ENCODE results near the gene RHBDF2. TPM values are rescaled to one million over a fixed set of nuclear protein-coding genes. Genes with fewer than 3 reads are reported as not detected.

The RHBDF2 gene
- total and polyA plus RNA-seq, 7 experiments from 2014 or later = 2.9 to 119 (median 31.4) TPM

DNA sequence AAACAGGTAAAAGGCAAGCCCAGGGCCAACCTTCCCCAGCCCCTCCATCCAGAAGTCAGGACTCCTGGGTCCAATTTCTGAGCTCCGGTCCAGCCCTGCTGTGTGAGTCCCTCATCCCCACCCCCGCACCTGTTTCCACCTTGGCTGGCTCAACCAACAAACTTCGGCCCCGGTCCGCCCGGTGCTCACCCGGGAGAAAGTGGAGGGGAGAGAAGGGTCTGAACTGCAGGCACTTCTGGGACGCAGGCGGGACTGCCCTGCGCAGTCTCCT, 541 bp downstream of the RHBDF2 start:
- no peaks in the 10 kb centered on the region for H3K9me3 ChIP-seq (ENCODE audit: control insufficient read depth in 2 of 3, low read length in 3 of 3)
- intact Hi-C loops (cut with micrococcal nuclease) = loop anchor here (1.0 to 10.0 kb wide), 5 partner anchors 8 to 716 kb away; partner anchors contain the start of genes EXOC7 (in 1 of the 2), UBE2O (in 1 of the 2) and UNK (in 1 of the 2)
- H3K36me3 ChIP-seq (ENCODE audit: control insufficient read depth in 2 of 3, insufficient read depth in 3 of 3, low read length in 3 of 3) = no peaks in the 10 kb centered on the region
- Mint-ChIP-seq H3K36me3 (peaks cover 0 to 7% (median 0%) of the 10 kb centered on the region in 5 donors), H3K4me3 (peak overlapping the region; percentile 54 to 91 (median 83)), H3K9me3 (no peaks in the 10 kb centered on the region), H3K27ac (peak overlapping the region in 7 of 9 donors; percentile 40 to 74 (median 59)), H3K27me3 (no peaks in the 10 kb centered on the region), H3K4me1 (peaks cover 17 to 63% (median 35%) of the 10 kb centered on the region in 7 donors)
- DNase-seq (no peak), ATAC-seq (peak; percentile 2)
- peaks cover 18 to 44% of the 10 kb centered on the region in 2 donors for H3K4me1 ChIP-seq (ENCODE audit: control insufficient read depth in 2 of 2, insufficient read depth in 2 of 2, low read length in 2 of 2)
- H3K27ac ChIP-seq (ENCODE audit: low read depth, low read length) = peak overlapping the region; percentile 73
- ChIA-PET POLR2A (interaction anchor here (0.6 to 1.7 kb wide), 4 partner anchors 11 to 228 kb away, joined by 3 to 8 read pairs (median 6); partner anchors contain the start of gene UBE2O), CTCF (interaction anchor here (1.8 to 6.3 kb wide), 2 partner anchors 14 to 34 kb away, joined by 9 to 36 read pairs; partner anchors contain the start of gene AANAT)
- H3K4me3 ChIP-seq (ENCODE audit: low read length) = peak overlapping the region; percentile 62
- no peaks in the 10 kb centered on the region for H3K27me3 ChIP-seq (ENCODE audit: control insufficient read depth in 2 of 2, insufficient read depth in 2 of 2, low read length in 2 of 2)

DNA sequence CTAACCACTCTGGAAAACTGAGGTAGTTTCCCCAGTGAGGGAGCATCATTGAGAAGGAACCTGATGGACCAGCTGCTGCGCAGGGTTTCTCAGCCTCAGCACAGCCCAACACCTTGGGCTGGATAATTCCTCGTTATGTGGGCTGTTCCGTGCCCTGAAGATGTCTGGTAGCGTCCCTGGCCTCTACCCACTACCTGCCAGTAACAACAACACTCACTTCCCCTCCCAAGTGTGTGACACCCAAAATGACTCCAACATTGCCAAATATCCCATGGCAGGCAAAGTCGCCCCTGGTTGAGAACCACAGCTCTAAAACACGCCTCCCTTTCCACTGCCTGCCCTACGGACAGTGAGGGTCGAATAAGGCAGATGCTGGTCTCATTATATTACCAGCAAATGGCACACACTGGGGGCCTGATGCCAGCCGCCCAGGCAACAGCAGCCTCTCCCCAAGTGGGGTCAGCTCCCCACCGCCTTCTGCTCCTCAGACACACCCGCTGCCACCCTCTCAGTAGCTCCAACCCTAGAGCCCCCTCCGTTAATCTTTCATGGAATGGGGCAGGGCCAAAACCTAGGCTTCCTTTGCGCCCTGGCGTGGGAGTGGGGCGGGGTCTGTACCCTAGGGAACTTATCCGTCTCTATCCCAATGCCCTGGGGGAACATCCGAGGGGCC, 1.0 kb downstream of the RHBDF2 start:
- H3K27ac Mint-ChIP-seq = peak overlapping the region in 7 of 9 donors; percentile 12 to 81 (median 58)
- Histone ChIP-seq H3K27me3 (ENCODE audit: control insufficient read depth in 2 of 2, insufficient read depth in 2 of 2, low read length in 2 of 2) (no peaks in the 10 kb centered on the region), H3K9me3 (ENCODE audit: control insufficient read depth in 2 of 3, low read length in 3 of 3) (no peaks in the 10 kb centered on the region), H3K4me1 (ENCODE audit: control insufficient read depth in 2 of 2, insufficient read depth in 2 of 2, low read length in 2 of 2) (peaks cover 18 to 49% of the 10 kb centered on the region in 2 donors), H3K27ac (ENCODE audit: low read depth, low read length) (peak overlapping the region; percentile 73), H3K4me3 (ENCODE audit: low read length) (peak overlapping the region; percentile 62), H3K36me3 (ENCODE audit: control insufficient read depth in 2 of 3, insufficient read depth in 3 of 3, low read length in 3 of 3) (no peaks in the 10 kb centered on the region)
- CTCF ChIA-PET = interaction anchor here (0.5 to 6.3 kb wide), 3 partner anchors 14 to 122 kb away, joined by 3 to 36 read pairs (median 9); partner anchors contain the start of gene AANAT
- H3K27me3 Mint-ChIP-seq = no peaks in the 10 kb centered on the region
- no peak for ATAC-seq
- no peak for DNase-seq
- POLR2A ChIA-PET = interaction anchor here (0.6 to 1.3 kb wide), 3 partner anchors 8 to 229 kb away, joined by 3 to 4 read pairs (median 4); no protein-coding TSS in a partner anchor
- peaks cover 17 to 63% (median 35%) of the 10 kb centered on the region in 7 donors for H3K4me1 Mint-ChIP-seq
- intact Hi-C loops (cut with micrococcal nuclease) = loop anchor here (10.0 kb wide), 2 partner anchors 395 to 715 kb away; partner anchors contain the start of genes EXOC7 (in 1 of the 2) and UNK (in 1 of the 2)
- H3K36me3 Mint-ChIP-seq = peaks cover 0 to 7% (median 0%) of the 10 kb centered on the region in 5 donors
- peak overlapping the region; percentile 54 to 91 (median 83) for H3K4me3 Mint-ChIP-seq
- H3K9me3 Mint-ChIP-seq = no peaks in the 10 kb centered on the region

DNA sequence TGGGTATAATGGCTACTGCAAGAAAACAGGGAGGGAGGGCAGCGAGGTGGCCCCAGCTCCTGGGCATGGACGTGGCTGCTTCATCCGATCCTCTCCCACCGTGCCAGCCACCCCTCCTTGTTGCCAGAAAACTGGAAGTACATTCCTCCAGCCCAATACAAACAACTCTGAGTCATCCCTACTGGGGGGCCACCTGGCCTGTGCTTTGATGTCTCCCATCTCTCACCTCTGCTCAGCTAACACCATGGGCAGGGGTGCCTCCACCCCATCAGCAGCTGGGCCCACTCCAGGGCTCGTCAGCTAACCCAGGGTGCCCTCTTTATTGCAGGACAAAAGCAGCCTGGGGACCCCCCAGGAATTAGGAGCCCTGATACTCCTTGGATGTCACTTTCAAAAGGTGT, 2.0 kb downstream of the RHBDF2 start:
- H3K36me3 Mint-ChIP-seq = peaks cover 0 to 7% (median 0%) of the 10 kb centered on the region in 5 donors
- peaks cover 17 to 68% (median 35%) of the 10 kb centered on the region in 7 donors for H3K4me1 Mint-ChIP-seq
- POLR2A ChIA-PET = interaction anchor here (1.2 kb wide), 1 partner anchor 9 kb away, joined by 4 read pairs; no protein-coding TSS in a partner anchor
- Histone ChIP-seq H3K27ac (ENCODE audit: low read depth, low read length) (no peak overlapping the region), H3K4me3 (ENCODE audit: low read length) (peak overlapping the region; percentile 9), H3K9me3 (ENCODE audit: control insufficient read depth in 2 of 3, low read length in 3 of 3) (no peaks in the 10 kb centered on the region), H3K27me3 (ENCODE audit: control insufficient read depth in 2 of 2, insufficient read depth in 2 of 2, low read length in 2 of 2) (no peaks in the 10 kb centered on the region), H3K36me3 (ENCODE audit: control insufficient read depth in 2 of 3, insufficient read depth in 3 of 3, low read length in 3 of 3) (no peaks in the 10 kb centered on the region), H3K4me1 (ENCODE audit: control insufficient read depth in 2 of 2, insufficient read depth in 2 of 2, low read length in 2 of 2) (peaks cover 18 to 56% of the 10 kb centered on the region in 2 donors)
- DNase-seq (no peak), ATAC-seq (no peak)
- no peaks in the 10 kb centered on the region for H3K9me3 Mint-ChIP-seq
- H3K4me3 Mint-ChIP-seq = peak overlapping the region in 5 of 10 donors; percentile 51 to 91 (median 85)
- CTCF ChIA-PET = interaction anchor here (6.3 kb wide), 1 partner anchor 32 kb away, joined by 36 read pairs; the partner anchor contains the start of gene AANAT
- H3K27ac Mint-ChIP-seq = peak overlapping the region in 2 of 9 donors; percentile 34 to 70
- no peaks in the 10 kb centered on the region for H3K27me3 Mint-ChIP-seq
- intact Hi-C loops (cut with micrococcal nuclease) = no loop called here

DNA sequence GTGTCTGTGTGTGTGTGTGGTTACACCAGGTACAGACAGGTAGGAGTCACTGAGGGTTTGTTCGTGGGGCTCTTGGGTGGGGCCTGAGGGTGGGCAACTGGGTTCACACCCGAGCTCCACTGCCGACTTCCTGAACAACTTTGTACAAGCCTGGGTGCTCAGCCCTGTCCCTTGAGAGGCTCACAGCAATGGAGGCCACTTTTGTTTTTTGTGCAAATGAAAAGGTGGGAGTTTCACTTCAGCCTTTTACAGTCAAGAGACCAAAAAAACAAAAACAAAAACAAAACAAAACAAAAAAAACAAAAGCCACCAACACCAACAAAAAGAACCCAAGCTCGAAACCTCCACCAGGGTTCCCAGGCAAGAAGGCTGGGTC, 2.4 kb downstream of the RHBDF2 start:
- peak overlapping the region in 3 of 9 donors; percentile 6 to 70 (median 34) for H3K27ac Mint-ChIP-seq
- no peak overlapping the region for H3K27ac ChIP-seq (ENCODE audit: low read depth, low read length)

DNA sequence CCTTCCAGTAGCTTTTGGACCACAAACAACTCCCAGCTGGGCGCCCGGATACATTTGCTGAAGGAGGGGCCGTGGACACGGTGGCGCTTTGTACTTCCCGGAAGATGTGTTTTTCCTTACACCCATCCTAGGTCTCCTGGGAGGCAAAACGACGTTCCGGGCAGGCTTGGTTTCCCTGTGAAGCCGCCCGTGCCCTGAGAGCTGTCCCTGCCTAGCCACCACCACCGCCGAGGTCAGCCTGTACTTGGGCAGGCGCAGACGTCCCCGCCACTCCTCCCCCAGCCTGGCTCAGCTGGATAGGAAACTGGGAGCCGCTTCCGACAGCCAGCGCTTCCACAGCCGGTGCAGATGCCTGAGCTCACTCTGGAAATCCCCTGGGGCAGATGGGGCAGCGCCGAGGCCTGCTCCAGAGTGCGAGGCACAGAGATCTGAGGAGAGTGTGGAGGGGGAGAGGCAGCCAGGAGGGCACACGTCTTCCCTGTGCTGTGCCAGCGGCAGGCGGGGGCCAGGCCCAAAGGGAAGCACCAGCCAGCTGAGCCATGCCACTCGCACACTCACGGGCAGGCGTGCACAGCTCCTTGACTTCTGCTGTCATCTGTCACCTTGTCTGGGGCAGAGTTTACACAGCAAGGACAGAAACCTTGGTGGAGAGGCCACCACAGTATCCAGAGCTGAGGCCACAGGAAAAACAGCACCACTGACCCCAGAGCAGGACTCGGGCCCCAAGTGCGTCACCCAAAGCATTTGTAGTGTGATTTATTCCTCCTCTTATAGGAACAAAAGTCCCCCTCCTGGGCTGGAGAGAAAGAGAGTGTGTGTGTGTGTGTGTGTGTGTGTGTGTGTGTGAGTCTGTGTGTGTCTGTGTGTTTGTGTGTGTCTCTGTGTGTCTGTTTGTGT, 3.0 kb downstream of the RHBDF2 start:
- peak overlapping the region in 7 of 10 donors; percentile 29 to 91 (median 48) for H3K4me3 Mint-ChIP-seq
- peaks cover 0 to 8% (median 0%) of the 10 kb centered on the region in 5 donors for H3K36me3 Mint-ChIP-seq
- no peak overlapping the region for H3K4me3 ChIP-seq (ENCODE audit: low read length)
- no peaks in the 10 kb centered on the region for H3K9me3 ChIP-seq (ENCODE audit: control insufficient read depth in 2 of 3, low read length in 3 of 3)
- ChIA-PET CTCF (interaction anchor here (1.6 to 6.3 kb wide), 2 partner anchors 9 to 31 kb away, joined by 5 to 36 read pairs; partner anchors contain the start of gene AANAT), POLR2A (no interaction called here)
- no peaks in the 10 kb centered on the region for H3K9me3 Mint-ChIP-seq
- no peak overlapping the region for H3K27ac ChIP-seq (ENCODE audit: low read depth, low read length)
- intact Hi-C loops (cut with micrococcal nuclease) = no loop called here
- no peaks in the 10 kb centered on the region for H3K27me3 Mint-ChIP-seq
- no peak for ATAC-seq
- no peak for DNase-seq
- H3K4me1 ChIP-seq (ENCODE audit: control insufficient read depth in 2 of 2, insufficient read depth in 2 of 2, low read length in 2 of 2) = peaks cover 29 to 67% of the 10 kb centered on the region in 2 donors
- no peaks in the 10 kb centered on the region for H3K27me3 ChIP-seq (ENCODE audit: control insufficient read depth in 2 of 2, insufficient read depth in 2 of 2, low read length in 2 of 2)
- H3K36me3 ChIP-seq (ENCODE audit: control insufficient read depth in 2 of 3, insufficient read depth in 3 of 3, low read length in 3 of 3) = no peaks in the 10 kb centered on the region
- peaks cover 24 to 73% (median 39%) of the 10 kb centered on the region in 7 donors for H3K4me1 Mint-ChIP-seq
- peak overlapping the region in 3 of 9 donors; percentile 33 to 70 (median 34) for H3K27ac Mint-ChIP-seq

More for the DNA sequence above, 2.4 kb downstream of the RHBDF2 start:
- ChIA-PET POLR2A (interaction anchor here (1.2 kb wide), 1 partner anchor 10 kb away, joined by 4 read pairs; no protein-coding TSS in a partner anchor), CTCF (interaction anchor here (6.3 kb wide), 1 partner anchor 32 kb away, joined by 36 read pairs; the partner anchor contains the start of gene AANAT)
- Mint-ChIP-seq H3K36me3 (peaks cover 0 to 7% (median 0%) of the 10 kb centered on the region in 5 donors), H3K4me3 (peak overlapping the region in 6 of 10 donors; percentile 29 to 91 (median 50)), H3K27me3 (no peaks in the 10 kb centered on the region), H3K9me3 (no peaks in the 10 kb centered on the region), H3K4me1 (peaks cover 18 to 67% (median 33%) of the 10 kb centered on the region in 7 donors)
- Histone ChIP-seq H3K27me3 (ENCODE audit: control insufficient read depth in 2 of 2, insufficient read depth in 2 of 2, low read length in 2 of 2) (no peaks in the 10 kb centered on the region), H3K4me3 (ENCODE audit: low read length) (no peak overlapping the region), H3K36me3 (ENCODE audit: control insufficient read depth in 2 of 3, insufficient read depth in 3 of 3, low read length in 3 of 3) (no peaks in the 10 kb centered on the region), H3K9me3 (ENCODE audit: control insufficient read depth in 2 of 3, low read length in 3 of 3) (no peaks in the 10 kb centered on the region), H3K4me1 (ENCODE audit: control insufficient read depth in 2 of 2, insufficient read depth in 2 of 2, low read length in 2 of 2) (peaks cover 22 to 60% of the 10 kb centered on the region in 2 donors)
- ATAC-seq = no peak
- DNase-seq = no peak
- intact Hi-C loops (cut with micrococcal nuclease) = no loop called here

DNA sequence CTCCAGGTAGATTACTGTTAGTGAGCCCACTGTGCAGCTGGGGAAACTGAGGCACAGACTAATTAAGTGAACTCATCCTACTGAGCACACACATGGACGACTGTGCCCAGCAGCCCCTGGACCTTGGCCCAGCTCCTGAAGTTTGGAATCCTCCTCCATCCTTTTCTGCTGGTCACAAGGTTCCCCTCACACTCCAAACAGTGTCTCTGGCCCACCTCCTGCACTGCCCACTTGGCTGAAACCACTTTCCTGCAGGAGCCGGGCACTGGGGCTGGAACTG, 3.6 kb downstream of the RHBDF2 start:
- Histone ChIP-seq H3K27me3 (ENCODE audit: control insufficient read depth in 2 of 2, insufficient read depth in 2 of 2, low read length in 2 of 2) (no peaks in the 10 kb centered on the region), H3K9me3 (ENCODE audit: control insufficient read depth in 2 of 3, low read length in 3 of 3) (no peaks in the 10 kb centered on the region), H3K36me3 (ENCODE audit: control insufficient read depth in 2 of 3, insufficient read depth in 3 of 3, low read length in 3 of 3) (no peaks in the 10 kb centered on the region), H3K4me3 (ENCODE audit: low read length) (no peak overlapping the region), H3K27ac (ENCODE audit: low read depth, low read length) (no peak overlapping the region), H3K4me1 (ENCODE audit: control insufficient read depth in 2 of 2, insufficient read depth in 2 of 2, low read length in 2 of 2) (peaks cover 34 to 73% of the 10 kb centered on the region in 2 donors)
- POLR2A ChIA-PET = no interaction called here
- ATAC-seq (no peak), DNase-seq (no peak)
- Mint-ChIP-seq H3K36me3 (peaks cover 0 to 9% (median 0%) of the 10 kb centered on the region in 5 donors), H3K4me1 (peaks cover 30 to 77% (median 44%) of the 10 kb centered on the region in 7 donors), H3K9me3 (no peaks in the 10 kb centered on the region), H3K27me3 (no peaks in the 10 kb centered on the region), H3K4me3 (no peak overlapping the region), H3K27ac (peak overlapping the region in 3 of 9 donors; percentile 30 to 45 (median 38))
- CTCF ChIA-PET = interaction anchor here (1.6 kb wide), 1 partner anchor 10 kb away, joined by 5 read pairs; no protein-coding TSS in a partner anchor
- intact Hi-C loops (cut with micrococcal nuclease) = no loop called here

Measured in naive thymus-derived CD4-positive, alpha-beta T cell (primary cell).